GM18909 (cell line): Measurements from ENCODE around the gene RAB3IP.
"Not testable (repeated sequence)": the region's sequence is repeated elsewhere in the genome, so short reads cannot be mapped to it uniquely, and the experiment has no call there.

Experiments used
- ATAC-seq: cut with Tn5 transposase; IDR thresholded peaks from one replicate; pipeline ENCODE4 v1.9.1; 2021; ENCODE audit warnings: mild to moderate bottlenecking; ENCODE audit not compliant: unreplicated experiment, poor library complexity

Gene RAB3IP

DNA sequence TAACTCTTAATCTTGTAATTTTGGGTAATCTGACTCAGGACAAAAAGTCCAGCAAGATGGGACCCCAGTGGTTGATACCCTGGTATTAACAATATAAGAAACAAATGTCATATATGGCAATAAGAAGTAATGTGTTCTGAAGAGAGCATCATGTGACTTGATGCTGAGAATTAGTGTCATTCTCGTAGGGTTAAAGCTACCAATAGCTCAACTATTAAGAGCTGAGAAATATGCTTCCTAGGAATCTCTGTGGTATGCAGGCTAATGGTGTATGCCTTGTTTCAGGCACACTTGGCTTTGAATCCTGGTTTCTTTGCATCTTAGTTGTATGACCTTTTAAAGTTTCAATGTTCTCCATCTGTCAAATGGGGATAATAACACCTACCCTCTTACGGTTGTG, 95.5 kb downstream of the RAB3IP start:
- ATAC-seq, result no peak

DNA sequence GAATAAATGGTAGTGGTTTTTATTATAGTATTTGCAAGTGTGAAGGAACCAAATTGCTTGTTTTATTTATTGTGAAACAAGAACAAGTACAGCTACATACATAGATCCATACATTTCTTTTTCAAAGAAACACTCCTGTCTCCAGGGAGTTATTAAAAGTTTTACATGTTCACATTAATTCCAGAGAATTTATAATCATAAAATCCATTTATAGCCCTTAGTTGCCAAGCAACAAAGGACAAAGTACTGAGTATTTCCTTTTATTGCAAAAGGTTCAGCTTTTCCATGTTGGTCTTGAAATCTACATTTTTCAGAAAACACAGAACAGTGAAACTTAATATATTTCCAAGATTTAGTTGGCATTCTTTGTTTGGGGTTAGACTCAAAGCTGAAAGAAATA, 95.9 kb downstream of the RAB3IP start:
- no peak for ATAC-seq

DNA sequence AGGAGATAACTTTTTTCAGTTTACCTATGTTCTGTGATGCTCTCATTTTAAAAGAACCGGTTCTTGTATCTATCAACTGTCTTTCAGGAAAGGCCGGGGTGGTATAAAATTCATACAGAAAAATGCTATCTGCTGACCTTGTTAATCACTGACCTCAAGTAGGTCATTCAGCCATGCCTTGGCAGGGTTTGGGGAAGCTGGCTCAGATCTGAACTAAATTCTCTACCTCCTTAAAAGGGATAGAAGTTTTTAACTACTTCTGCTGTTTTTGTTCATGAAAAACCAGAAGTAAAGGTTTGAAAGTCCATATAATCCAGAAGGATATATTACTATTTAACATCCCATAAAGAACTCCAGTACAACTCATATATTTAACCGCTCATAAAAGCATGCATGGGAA, 96.4 kb downstream of the RAB3IP start:
- no peak for ATAC-seq

DNA sequence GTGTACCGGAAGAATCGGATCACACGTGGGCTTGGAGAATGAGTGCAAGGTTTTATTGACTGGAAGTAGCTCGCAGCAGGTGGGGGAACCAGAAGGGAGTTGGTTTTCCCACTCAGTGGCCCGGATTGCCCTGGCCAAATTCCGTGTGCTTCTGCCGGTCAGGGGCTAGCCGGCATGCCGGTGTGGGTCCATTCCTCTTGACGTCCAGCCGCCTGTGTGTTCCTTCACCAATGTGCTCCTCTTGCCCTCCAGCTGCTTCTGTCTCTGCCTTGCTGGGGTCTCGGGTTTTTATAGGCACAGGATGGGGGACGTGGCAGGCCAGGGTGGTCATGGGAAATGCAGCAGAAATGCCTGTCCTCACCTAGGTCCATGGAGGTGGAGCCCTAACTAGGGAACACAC, 97.4 kb downstream of the RAB3IP start:
- ATAC-seq, result no peak

DNA sequence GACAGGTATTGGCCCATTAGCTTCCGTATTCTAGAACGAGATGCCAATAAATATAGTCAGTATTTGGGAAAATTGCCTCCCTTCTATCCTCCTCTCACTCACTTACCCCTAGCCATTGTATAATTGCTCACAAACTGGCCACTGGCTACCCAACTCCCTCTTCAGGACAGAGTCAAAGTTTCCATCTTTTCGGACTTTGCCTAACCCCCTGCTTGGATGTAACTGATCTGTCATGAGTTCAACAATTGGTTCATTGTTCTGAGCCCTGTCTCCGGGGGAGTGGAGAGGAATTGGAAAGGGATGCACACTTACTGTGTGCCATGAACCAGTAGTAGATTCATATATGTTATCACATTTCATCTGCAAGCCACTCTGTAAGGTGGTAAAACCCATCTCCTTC, 98.5 kb downstream of the RAB3IP start:
- ATAC-seq, result no peak

DNA sequence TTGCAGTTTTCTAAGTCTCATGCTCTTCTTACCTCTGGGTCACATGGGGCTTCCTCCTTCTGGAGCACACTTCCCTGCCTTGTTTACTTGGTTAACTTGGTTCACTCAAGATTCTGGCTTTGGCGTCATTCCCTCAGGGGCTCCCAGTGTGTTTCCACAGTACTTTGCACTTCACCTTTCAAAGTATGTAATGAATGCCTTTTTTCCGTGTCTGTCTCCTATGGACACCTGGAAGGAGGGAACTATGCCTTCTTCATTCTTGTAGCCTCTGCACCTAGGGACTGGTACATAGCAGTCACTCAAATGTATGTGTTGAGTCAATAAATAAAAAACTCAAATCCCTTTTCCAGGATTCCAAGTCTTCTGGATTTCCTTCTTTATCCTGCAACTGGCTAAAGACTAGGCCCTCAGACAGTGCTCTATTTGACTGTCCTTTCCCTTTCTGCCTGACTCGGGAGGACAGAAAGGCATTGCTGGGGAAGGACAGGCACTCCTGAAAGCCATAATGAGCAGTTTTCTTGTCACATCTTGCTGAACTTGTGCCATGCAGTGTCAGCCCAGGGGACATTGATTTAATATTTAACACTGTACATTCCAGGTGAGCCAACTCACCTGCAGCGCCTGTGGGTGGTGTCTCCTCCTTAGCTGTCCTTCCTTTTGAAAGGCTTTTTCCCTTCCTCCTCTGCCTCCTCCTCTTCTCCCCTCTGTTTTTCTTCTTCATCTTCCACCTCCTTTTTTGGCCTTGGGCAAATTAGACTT, 99.2 kb downstream of the RAB3IP start:
- no peak for ATAC-seq

DNA sequence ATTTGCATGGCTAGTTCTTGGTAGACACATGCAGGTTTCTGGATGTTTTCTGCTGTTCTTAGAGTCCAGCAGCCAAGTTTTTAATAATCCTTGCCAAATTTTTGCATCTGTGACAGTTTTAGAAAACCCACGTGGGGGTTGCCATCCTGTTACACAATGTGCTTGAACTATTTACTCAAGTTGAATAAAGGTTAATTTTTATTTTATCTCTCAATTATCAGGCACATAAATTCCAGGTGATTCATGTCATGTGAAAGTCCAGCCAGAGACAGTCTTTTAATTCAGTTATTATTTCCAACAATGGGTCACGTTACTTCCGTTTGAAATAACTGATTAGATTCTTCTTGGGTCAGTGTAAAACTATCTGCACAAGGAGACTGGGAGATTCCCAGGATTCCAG, 102.1 kb downstream of the RAB3IP start:
- no peak for ATAC-seq

DNA sequence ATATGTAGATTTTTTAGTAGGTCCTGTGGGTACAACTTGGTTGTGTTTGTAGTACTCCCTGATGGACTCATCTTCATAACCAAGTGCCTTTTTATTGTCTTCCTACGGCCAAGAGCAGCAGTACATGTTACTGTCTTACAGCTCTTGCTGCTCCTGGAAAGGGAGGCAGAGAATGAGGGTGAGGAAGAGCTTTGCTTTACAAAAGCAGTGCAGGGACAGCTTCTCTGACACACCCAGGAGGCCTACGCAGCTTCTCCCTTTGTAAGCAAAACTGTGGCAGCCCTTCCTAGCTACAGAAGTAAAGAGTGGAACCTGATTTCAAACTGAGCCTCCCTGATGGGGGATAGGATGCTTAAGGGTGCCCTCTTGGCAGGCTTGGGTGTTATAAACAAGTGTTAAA, 104.9 kb downstream of the RAB3IP start:
- ATAC-seq, result no peak

DNA sequence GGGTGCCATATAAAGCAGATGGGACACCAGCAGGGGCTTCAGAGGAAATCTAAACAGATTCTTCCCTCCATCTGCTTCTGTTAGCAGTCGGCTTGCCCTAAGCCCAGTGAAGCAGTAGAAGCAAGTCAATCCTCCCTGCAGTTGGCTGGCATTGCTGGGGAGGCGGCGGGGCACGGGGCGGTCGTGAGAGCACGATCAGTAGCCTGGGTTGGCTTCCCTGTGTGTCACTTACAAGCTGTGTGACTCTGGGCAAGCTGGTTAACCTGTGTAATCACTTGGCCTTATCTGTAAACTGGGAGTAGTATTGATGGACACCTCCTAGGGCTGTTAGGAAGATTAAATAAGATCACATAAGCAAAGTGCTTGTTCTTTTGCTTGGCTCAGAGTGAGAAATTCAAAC, 105.8 kb downstream of the RAB3IP start:
- no peak for ATAC-seq

DNA sequence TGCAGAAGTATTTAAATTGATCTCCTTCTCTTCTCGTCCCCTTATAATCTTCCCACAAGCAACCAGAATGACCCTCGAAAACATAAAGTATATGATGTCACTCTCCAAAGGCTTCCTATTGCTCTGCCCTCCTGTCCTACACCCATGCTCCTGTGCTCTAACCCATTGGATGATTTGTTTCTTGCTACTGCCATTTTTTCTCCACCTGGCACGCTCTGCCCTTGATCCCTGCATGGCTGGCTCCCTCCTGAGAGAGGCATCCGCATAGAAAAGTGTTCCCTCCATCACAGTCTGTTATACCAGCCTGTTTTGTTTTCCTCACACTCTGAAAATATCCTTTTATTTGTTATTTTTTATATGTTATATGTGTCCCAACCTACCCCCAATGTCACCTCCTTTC, 106.2 kb downstream of the RAB3IP start:
- no peak for ATAC-seq

DNA sequence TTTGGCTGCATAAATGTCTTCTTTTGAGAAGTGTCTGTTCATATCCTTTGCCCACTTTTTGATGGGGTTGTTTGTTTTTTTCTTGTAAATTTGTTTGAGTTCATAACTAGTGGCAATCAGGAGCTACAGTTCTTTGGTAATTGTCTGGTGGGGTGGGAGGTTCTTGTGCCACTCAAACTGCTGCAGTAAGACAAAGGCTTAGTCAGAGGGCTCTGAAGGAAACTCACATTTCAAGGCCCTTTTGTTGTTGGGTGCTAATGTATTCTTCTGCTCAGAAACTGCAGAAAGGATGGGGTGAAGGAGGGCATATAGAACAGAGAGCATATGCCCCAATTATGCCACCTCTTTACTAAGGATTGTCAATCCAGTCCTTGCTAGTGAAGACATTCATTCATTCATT, 108.3 kb downstream of the RAB3IP start:
- no peak for ATAC-seq

DNA sequence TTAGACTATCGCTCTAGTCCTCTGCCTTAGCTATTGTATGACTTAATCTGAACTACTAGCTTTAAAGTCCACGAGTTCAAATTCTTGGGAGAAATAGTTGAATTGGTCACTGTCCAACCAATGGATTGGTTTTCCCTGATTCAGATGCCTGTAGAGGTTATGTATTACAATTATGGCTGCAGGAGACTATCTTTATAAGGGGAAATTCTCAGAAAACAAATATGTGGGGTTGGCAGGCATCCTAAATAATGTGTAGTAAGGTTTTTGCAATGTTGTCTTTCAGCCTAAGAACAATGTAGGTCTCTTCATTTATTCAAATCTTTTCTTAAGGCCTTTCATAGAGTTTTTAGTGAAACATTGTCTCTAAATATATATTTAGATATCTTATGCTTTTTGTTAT, 113.3 kb downstream of the RAB3IP start:
- no peak for ATAC-seq

DNA sequence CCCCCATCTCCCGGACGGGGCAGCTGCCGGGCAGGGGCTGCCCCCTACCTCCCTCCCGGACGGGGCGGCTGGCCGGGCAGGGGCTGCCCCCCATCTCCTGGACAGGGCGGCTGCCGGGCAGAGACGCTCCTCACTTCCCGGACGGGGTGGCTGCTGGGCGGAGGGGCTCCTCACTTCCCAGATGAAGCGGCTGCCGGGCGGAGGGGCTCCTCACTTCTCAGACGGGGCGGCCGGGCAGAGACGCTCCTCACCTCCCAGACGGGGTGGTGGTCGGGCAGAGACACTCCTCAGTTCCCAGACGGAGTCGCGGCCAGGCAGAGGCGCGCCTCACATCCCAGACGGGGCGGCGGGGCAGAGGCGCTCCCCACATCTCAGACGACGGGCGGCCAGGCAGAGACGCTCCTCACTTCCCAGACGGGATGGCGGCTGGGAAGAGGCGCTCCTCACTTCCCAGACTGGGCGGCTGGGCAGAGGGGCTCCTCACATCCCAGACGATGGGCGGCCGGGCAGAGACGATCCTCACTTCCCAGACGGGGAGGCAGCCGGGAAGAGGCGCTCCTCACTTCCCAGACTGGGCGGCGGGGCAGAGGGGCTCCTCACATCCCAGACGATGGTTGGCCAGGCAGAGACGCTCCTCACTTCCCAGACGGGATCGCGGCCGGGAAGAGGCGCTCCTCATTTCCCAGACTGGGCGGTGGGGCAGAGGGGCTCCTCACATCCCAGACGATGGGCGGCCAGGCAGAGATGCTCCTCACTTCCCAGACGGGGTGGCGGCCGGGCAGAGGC, 114.7 kb downstream of the RAB3IP start:
- not testable (repeated sequence) for ATAC-seq

DNA sequence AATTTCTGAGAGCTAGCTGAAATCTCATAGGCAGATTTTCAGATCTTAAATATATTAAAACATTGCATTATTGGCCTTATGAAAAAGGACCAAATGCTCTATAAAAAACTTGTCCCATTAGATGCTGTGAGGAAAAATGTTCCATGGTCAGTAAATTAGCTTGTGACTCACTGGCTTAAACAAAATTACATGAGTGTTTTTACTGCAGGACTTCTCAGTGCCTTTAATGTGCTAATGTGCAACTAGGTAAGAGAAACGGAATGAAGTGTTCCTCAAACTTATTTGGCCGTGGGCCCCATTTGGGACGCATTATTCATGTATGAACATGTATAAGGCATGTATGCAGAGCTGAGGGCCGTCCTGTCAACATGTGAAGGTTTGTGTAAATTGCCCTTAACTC, 128.0 kb downstream of the RAB3IP start:
- no peak for ATAC-seq

DNA sequence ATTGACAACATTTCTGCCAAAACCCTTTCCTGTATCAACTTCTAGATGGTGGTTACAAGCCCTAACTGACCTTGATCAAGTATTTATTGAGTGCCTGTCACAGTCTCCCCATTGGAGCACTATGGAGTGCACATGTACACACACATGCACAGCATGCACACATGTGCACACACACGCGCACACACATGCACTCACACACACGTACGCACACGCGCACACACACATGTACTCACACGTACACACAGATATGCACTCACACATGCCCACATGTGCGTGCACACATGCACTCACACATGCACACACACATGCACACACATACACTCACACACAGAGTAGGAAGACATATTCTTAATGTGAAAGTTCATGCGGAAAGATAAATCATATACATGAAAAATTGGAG, 130.0 kb downstream of the RAB3IP start:
- ATAC-seq, result no peak

DNA sequence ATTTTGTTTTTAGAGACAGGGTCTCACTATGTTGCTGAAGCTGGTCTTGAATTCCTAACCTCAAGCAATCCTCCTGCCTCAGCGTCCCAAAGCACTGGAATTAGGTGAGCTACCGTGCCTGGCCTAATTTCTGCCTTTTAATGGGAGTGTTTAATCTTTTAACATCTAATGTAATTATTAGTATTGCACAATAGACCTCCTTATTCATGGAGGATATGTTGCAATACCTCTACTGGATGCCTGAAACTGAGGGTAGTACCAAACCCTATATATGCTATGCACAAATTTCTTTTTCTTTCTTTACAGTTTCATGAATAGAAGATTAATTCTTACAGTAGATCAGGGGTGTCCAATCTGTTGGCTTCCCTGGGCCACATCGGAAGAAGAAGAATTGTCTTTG, 134.1 kb downstream of the RAB3IP start:
- no peak for ATAC-seq
